ENCODE data around the gene CMPK1.

The CMPK1 gene

GRCh38 chr1:47403321-47403910, 69.8 kb downstream of the CMPK1 start:
- Histone ChIP-seq H3K27ac (ENCODE audit: insufficient read depth, low read length, poor library complexity, severe bottlenecking) (no peak overlapping the region), H3K36me3 (ENCODE audit: control insufficient read depth, insufficient read depth, low read length) (no peaks in the 10 kb centered on the region), H3K4me3 (ENCODE audit: insufficient read depth, low read depth, low read length, poor library complexity, severe bottlenecking) (no peak overlapping the region), H3K9me3 (ENCODE audit: control insufficient read depth, low read length) (no peaks in the 10 kb centered on the region), H3K27me3 (replicated peaks; ENCODE audit: control insufficient read depth, insufficient read depth, low read length, poor library complexity, severe bottlenecking) (no peaks in the 10 kb centered on the region), H3K4me1 (ENCODE audit: control insufficient read depth, insufficient read depth, low read length, poor library complexity, severe bottlenecking) (no peaks in the 10 kb centered on the region)
- no peak for DNase-seq

- H3K4me3 ChIP-seq (ENCODE audit: insufficient read depth, low read depth, low read length, poor library complexity, severe bottlenecking) = no peak overlapping the region
- H3K27ac ChIP-seq (ENCODE audit: insufficient read depth, low read length, poor library complexity, severe bottlenecking) = no peak overlapping the region
- H3K4me1 ChIP-seq (ENCODE audit: control insufficient read depth, insufficient read depth, low read length, poor library complexity, severe bottlenecking) = no peaks in the 10 kb centered on the region
- H3K27me3 ChIP-seq (replicated peaks; ENCODE audit: control insufficient read depth, insufficient read depth, low read length, poor library complexity, severe bottlenecking) = no peaks in the 10 kb centered on the region
- H3K36me3 ChIP-seq (ENCODE audit: control insufficient read depth, insufficient read depth, low read length) = no peaks in the 10 kb centered on the region
- H3K9me3 ChIP-seq (ENCODE audit: control insufficient read depth, low read length) = no peaks in the 10 kb centered on the region
- DNase-seq = no peak
Observed at GRCh38 chr1:47405697-47406096, 72.1 kb downstream of the CMPK1 start.

GRCh38 chr1:47406966-47407365, 73.4 kb downstream of the CMPK1 start:
- no peak overlapping the region for H3K27ac ChIP-seq (ENCODE audit: insufficient read depth, low read length, poor library complexity, severe bottlenecking)
- H3K4me1 ChIP-seq (ENCODE audit: control insufficient read depth, insufficient read depth, low read length, poor library complexity, severe bottlenecking) = no peaks in the 10 kb centered on the region
- H3K4me3 ChIP-seq (ENCODE audit: insufficient read depth, low read depth, low read length, poor library complexity, severe bottlenecking) = no peak overlapping the region
- no peaks in the 10 kb centered on the region for H3K27me3 ChIP-seq (replicated peaks; ENCODE audit: control insufficient read depth, insufficient read depth, low read length, poor library complexity, severe bottlenecking)
- DNase-seq = no peak
- H3K36me3 ChIP-seq (ENCODE audit: control insufficient read depth, insufficient read depth, low read length) = no peaks in the 10 kb centered on the region
- no peaks in the 10 kb centered on the region for H3K9me3 ChIP-seq (ENCODE audit: control insufficient read depth, low read length)

GRCh38 chr1:47407481-47407880, 73.9 kb downstream of the CMPK1 start:
- no peak for DNase-seq
- H3K27ac ChIP-seq (ENCODE audit: insufficient read depth, low read length, poor library complexity, severe bottlenecking) = no peak overlapping the region
- H3K4me3 ChIP-seq (ENCODE audit: insufficient read depth, low read depth, low read length, poor library complexity, severe bottlenecking) = no peak overlapping the region
- H3K36me3 ChIP-seq (ENCODE audit: control insufficient read depth, insufficient read depth, low read length) = no peaks in the 10 kb centered on the region
- no peaks in the 10 kb centered on the region for H3K9me3 ChIP-seq (ENCODE audit: control insufficient read depth, low read length)
- H3K4me1 ChIP-seq (ENCODE audit: control insufficient read depth, insufficient read depth, low read length, poor library complexity, severe bottlenecking) = no peaks in the 10 kb centered on the region
- no peaks in the 10 kb centered on the region for H3K27me3 ChIP-seq (replicated peaks; ENCODE audit: control insufficient read depth, insufficient read depth, low read length, poor library complexity, severe bottlenecking)

GRCh38 chr1:47409311-47410067, 75.9 kb downstream of the CMPK1 start:
- Histone ChIP-seq H3K4me1 (ENCODE audit: control insufficient read depth, insufficient read depth, low read length, poor library complexity, severe bottlenecking) (no peaks in the 10 kb centered on the region), H3K9me3 (ENCODE audit: control insufficient read depth, low read length) (no peaks in the 10 kb centered on the region), H3K4me3 (ENCODE audit: insufficient read depth, low read depth, low read length, poor library complexity, severe bottlenecking) (no peak overlapping the region), H3K27me3 (replicated peaks; ENCODE audit: control insufficient read depth, insufficient read depth, low read length, poor library complexity, severe bottlenecking) (no peaks in the 10 kb centered on the region), H3K27ac (ENCODE audit: insufficient read depth, low read length, poor library complexity, severe bottlenecking) (no peak overlapping the region), H3K36me3 (ENCODE audit: control insufficient read depth, insufficient read depth, low read length) (no peaks in the 10 kb centered on the region)
- no peak for DNase-seq

- no peaks in the 10 kb centered on the region for H3K27me3 ChIP-seq (replicated peaks; ENCODE audit: control insufficient read depth, insufficient read depth, low read length, poor library complexity, severe bottlenecking)
- DNase-seq = no peak
- no peaks in the 10 kb centered on the region for H3K4me1 ChIP-seq (ENCODE audit: control insufficient read depth, insufficient read depth, low read length, poor library complexity, severe bottlenecking)
- H3K27ac ChIP-seq (ENCODE audit: insufficient read depth, low read length, poor library complexity, severe bottlenecking) = no peak overlapping the region
- H3K4me3 ChIP-seq (ENCODE audit: insufficient read depth, low read depth, low read length, poor library complexity, severe bottlenecking) = no peak overlapping the region
- H3K36me3 ChIP-seq (ENCODE audit: control insufficient read depth, insufficient read depth, low read length) = no peaks in the 10 kb centered on the region
- H3K9me3 ChIP-seq (ENCODE audit: control insufficient read depth, low read length) = no peaks in the 10 kb centered on the region
Observed at GRCh38 chr1:47410068-47410455, 76.5 kb downstream of the CMPK1 start.

- no peaks in the 10 kb centered on the region for H3K27me3 ChIP-seq (replicated peaks; ENCODE audit: control insufficient read depth, insufficient read depth, low read length, poor library complexity, severe bottlenecking)
- no peak for DNase-seq
- H3K4me1 ChIP-seq (ENCODE audit: control insufficient read depth, insufficient read depth, low read length, poor library complexity, severe bottlenecking) = no peaks in the 10 kb centered on the region
Observed at GRCh38 chr1:47411436-47411835, 77.8 kb downstream of the CMPK1 start.

GRCh38 chr1:47412437-47412836, 78.8 kb downstream of the CMPK1 start:
- H3K9me3 ChIP-seq (ENCODE audit: control insufficient read depth, low read length) = no peaks in the 10 kb centered on the region
- no peaks in the 10 kb centered on the region for H3K4me1 ChIP-seq (ENCODE audit: control insufficient read depth, insufficient read depth, low read length, poor library complexity, severe bottlenecking)
- H3K4me3 ChIP-seq (ENCODE audit: insufficient read depth, low read depth, low read length, poor library complexity, severe bottlenecking) = no peak overlapping the region
- H3K27ac ChIP-seq (ENCODE audit: insufficient read depth, low read length, poor library complexity, severe bottlenecking) = no peak overlapping the region
- no peaks in the 10 kb centered on the region for H3K27me3 ChIP-seq (replicated peaks; ENCODE audit: control insufficient read depth, insufficient read depth, low read length, poor library complexity, severe bottlenecking)
- DNase-seq = no peak
- H3K36me3 ChIP-seq (ENCODE audit: control insufficient read depth, insufficient read depth, low read length) = no peaks in the 10 kb centered on the region

More at GRCh38 chr1:47411436-47411835, 77.8 kb downstream of the CMPK1 start:
- Histone ChIP-seq H3K27ac (ENCODE audit: insufficient read depth, low read length, poor library complexity, severe bottlenecking) (no peak overlapping the region), H3K9me3 (ENCODE audit: control insufficient read depth, low read length) (no peaks in the 10 kb centered on the region), H3K4me3 (ENCODE audit: insufficient read depth, low read depth, low read length, poor library complexity, severe bottlenecking) (no peak overlapping the region), H3K36me3 (ENCODE audit: control insufficient read depth, insufficient read depth, low read length) (no peaks in the 10 kb centered on the region)

GRCh38 chr1:47415728-47416318, 82.2 kb downstream of the CMPK1 start, which contains the start of gene FOXE3:
Gene FOXE3, plus strand, starts transcription at chr1:47416285. Its CDS starts 31 bp downstream, at chr1:47416316.
- DNase-seq = no peak
- Histone ChIP-seq H3K9me3 (ENCODE audit: control insufficient read depth, low read length) (no peaks in the 10 kb centered on the region), H3K4me3 (ENCODE audit: insufficient read depth, low read depth, low read length, poor library complexity, severe bottlenecking) (peak within 1 kb of the TSS; percentile 32), H3K27ac (ENCODE audit: insufficient read depth, low read length, poor library complexity, severe bottlenecking) (no peak within 1 kb of the TSS), H3K36me3 (ENCODE audit: control insufficient read depth, insufficient read depth, low read length) (no peaks in the 10 kb centered on the region), H3K4me1 (ENCODE audit: control insufficient read depth, insufficient read depth, low read length, poor library complexity, severe bottlenecking) (no peaks in the 10 kb centered on the region), H3K27me3 (replicated peaks; ENCODE audit: control insufficient read depth, insufficient read depth, low read length, poor library complexity, severe bottlenecking) (peaks cover 5% of the 10 kb centered on the region)
